NCI-H1930 (cell line): ENCODE measurements around the gene WDR1.

Experiments
- DNase-seq, 2 experiments: peaks; one replicate each; lab custom pipeline; 2025; lab: John Stamatoyannopoulos, UW

The WDR1 gene

GRCh38 chr4:10114147-10114546 is 2.5 kb downstream of the WDR1 start:
- no peak for DNase-seq

GRCh38 chr4:10113362-10114047 is 3.1 kb downstream of the WDR1 start:
- DNase-seq = no peak

GRCh38 chr4:10112658-10113284 is 3.8 kb downstream of the WDR1 start:
- no peak for DNase-seq

GRCh38 chr4:10111067-10111801 is 5.4 kb downstream of the WDR1 start:
- no peak for DNase-seq

GRCh38 chr4:10109995-10110670 is 6.5 kb downstream of the WDR1 start:
- DNase-seq = no peak

GRCh38 chr4:10108818-10109783 is 7.5 kb downstream of the WDR1 start:
- DNase-seq = no peak

- no peak for DNase-seq
These were observed 8.2 kb downstream of the WDR1 start for GRCh38 chr4:10108391-10108790.

GRCh38 chr4:10107111-10108091 is 9.2 kb downstream of the WDR1 start:
- no peak for DNase-seq

- no peak for DNase-seq
These were observed 10.1 kb downstream of the WDR1 start for GRCh38 chr4:10106421-10107039.

GRCh38 chr4:10105920-10106319 is 10.7 kb downstream of the WDR1 start:
- DNase-seq = no peak

- no peak for DNase-seq
These were observed 11.2 kb downstream of the WDR1 start for GRCh38 chr4:10105421-10105820.

GRCh38 chr4:10104991-10105276 is 11.7 kb downstream of the WDR1 start:
- DNase-seq = no peak

- no peak for DNase-seq
These were observed 12.2 kb downstream of the WDR1 start for GRCh38 chr4:10104211-10104990.

GRCh38 chr4:10102474-10103332 is 13.9 kb downstream of the WDR1 start:
- no peak for DNase-seq

- no peak for DNase-seq
These were observed 14.7 kb downstream of the WDR1 start for GRCh38 chr4:10101671-10102473.

GRCh38 chr4:10100734-10101216 is 15.8 kb downstream of the WDR1 start:
- no peak for DNase-seq
